OCI-LY7 (cell line): ENCODE measurements around the gene TMEM127. TPM values are rescaled to one million over a fixed set of nuclear protein-coding genes. Genes with fewer than 3 reads are reported as not detected.

Source experiments
- Bru-seq: library from RNA; stranded (reverse); fragments of 400-500 nt; gene quantifications from one replicate; lab custom pipeline; 2021; lab: Mats Ljungman, UMichigan
- BruChase-seq, 2 experiments: library from RNA; stranded (reverse); fragments of 400-500 nt; gene quantifications; one replicate each; lab custom pipeline; 2021; lab: Mats Ljungman, UMichigan
- BruUV-seq: library from RNA; stranded (reverse); fragments of 400-500 nt; replicated peaks from 2 replicates; lab custom pipeline; 2021; lab: Mats Ljungman, UMichigan
- CTCF ChIA-PET: fragments of 300-600 bp; sonication (Branson Sonifier 250); formaldehyde crosslinking; loops from one replicate; lab custom pipeline; 2022; ENCODE audit warnings: antibody characterized with exemption; ENCODE audit not compliant: unreplicated experiment; lab: Charles Lee
- POLR2A ChIA-PET: fragments of 300-600 bp; sonication (Branson Sonifier 250); formaldehyde crosslinking; loops from one replicate; lab custom pipeline; 2022; ENCODE audit warnings: antibody characterized with exemption; lab: Charles Lee
- DNase-seq: peaks from one replicate; pipeline ENCODE4 v3.0.0-alpha.2; 2015; ENCODE audit warnings: low spot score
- H2AFZ ChIP-seq: fragments of 200-600 bp; sonication (generic), shearing (Covaris generic); 2 replicates; pipeline ENCODE4 v1.6.1; 2014; ENCODE audit warnings: mild to moderate bottlenecking, antibody characterized with exemption, low read length, moderate library complexity
- H3K27ac ChIP-seq: fragments of 200-600 bp; sonication (generic); 2 replicates; pipeline ENCODE4 v1.5.1; 2014; ENCODE audit warnings: mixed run types, low read depth, mild to moderate bottlenecking, moderate library complexity, low read length, inconsistent platforms; ENCODE audit not compliant: poor library complexity, severe bottlenecking
- H3K36me3 ChIP-seq: fragments of 200-600 bp; sonication (generic); 2 replicates; pipeline ENCODE4 v1.6.1; 2014; ENCODE audit warnings: mild to moderate bottlenecking, antibody characterized with exemption, low read length, moderate library complexity, mixed read lengths; ENCODE audit not compliant: insufficient read depth
- H3K4me1 ChIP-seq: fragments of 200-600 bp; sonication (generic); 2 replicates; pipeline ENCODE4 v1.5.1; 2014; ENCODE audit warnings: mild to moderate bottlenecking, low read length; ENCODE audit not compliant: insufficient read depth, poor library complexity, severe bottlenecking
- H3K4me2 ChIP-seq: fragments of 200-600 bp; sonication (generic); 2 replicates; pipeline ENCODE4 v1.6.1; 2014; ENCODE audit warnings: mild to moderate bottlenecking, low read length
- H3K4me3 ChIP-seq: fragments of 200-600 bp; sonication (generic); 2 replicates; pipeline ENCODE4 v1.5.1; 2014; ENCODE audit warnings: mild to moderate bottlenecking, low read depth, low read length; ENCODE audit not compliant: poor library complexity, severe bottlenecking
- H3K79me2 ChIP-seq: fragments of 200-600 bp; sonication (generic); 2 replicates; pipeline ENCODE4 v1.6.1; 2016; ENCODE audit warnings: low read depth, mild to moderate bottlenecking, low read length, moderate library complexity, mixed read lengths; ENCODE audit not compliant: insufficient read depth
- H3K9me2 ChIP-seq: fragments of 200-600 bp; sonication (generic); 2 replicates; pipeline ENCODE4 v1.6.1; 2016; ENCODE audit warnings: mild to moderate bottlenecking, low read length, mixed read lengths; ENCODE audit not compliant: insufficient read depth
- H3K9me3 ChIP-seq: fragments of 200-600 bp; sonication (generic); 2 replicates; pipeline ENCODE4 v1.6.1; 2014; ENCODE audit warnings: mild to moderate bottlenecking, mixed run types, low read length, mixed read lengths
- H4K20me1 ChIP-seq: fragments of 200-600 bp; sonication (generic); 2 replicates; pipeline ENCODE4 v1.6.1; 2014; ENCODE audit warnings: mild to moderate bottlenecking, antibody characterized with exemption, low read length, moderate library complexity, mixed read lengths; ENCODE audit not compliant: insufficient read depth
- CTCF ChIP-seq: fragments of 200-600 bp; sonication (generic); conservative IDR thresholded peaks from 2 replicates; pipeline ENCODE4 v1.5.1; 2014; ENCODE audit warnings: mild to moderate bottlenecking, antibody characterized with exemption, low read length, moderate library complexity, mixed read lengths
- EZH2phosphoT487 ChIP-seq: fragments of 200-600 bp; sonication (generic); IDR thresholded peaks from 2 replicates; pipeline ENCODE4 v1.6.1; 2018; ENCODE audit warnings: low read depth, borderline replicate concordance, mild to moderate bottlenecking, mixed run types, antibody characterized with exemption, low read length, moderate library complexity, mixed read lengths
- intact Hi-C: fragments of 100-400 bp; cut with micrococcal nuclease; formaldehyde crosslinking; loops from one replicate; pipeline ENCODE4 v1.10.0; 2022; ENCODE audit not compliant: unreplicated experiment
- long read RNA-seq: library from polyadenylated mRNA; stranded (forward); transcript quantifications from one replicate; pipeline ENCODE4 v2.0.0, GENCODE V29; 2022
- total RNA-seq, 2 experiments: library from RNA; depleted of rRNA in 1 of 2; stranded (reverse); fragments of >200 nt in 1 of 2; shearing (Covaris generic) in 1 of 2; gene quantifications; 2 replicates each; pipeline ENCODE4 v1.2.3, GENCODE V29; 2014 to 2022

The TMEM127 gene
- 12.0 and 12.1 TPM in 2 replicates for total RNA-seq (2014; rRNA removed; shearing (Covaris generic))
- total RNA-seq (2022) = 20.4 and 21.1 TPM in 2 replicates
- percentile 64 among the genes with signal in this experiment for Bru-seq, nascent RNA
- percentile 70 among the genes with signal in this experiment for BruChase-seq, experiment 1, labeled RNA remaining after a 6-hour chase
- BruChase-seq, experiment 2, labeled RNA remaining after a 2-hour chase = percentile 83 among the genes with signal in this experiment
- long read RNA-seq, full-length matches to known transcripts = 38 of 59 reads
- long read RNA-seq, partial matches to known transcripts = 3 of 59 reads
- long read RNA-seq, other reads (novel, unspliced or antisense) = 18 of 59 reads

GRCh38 chr2:96265840-96266679 lies at the start of gene TMEM127, which contains the start of gene CIAO1:
Gene TMEM127 (minus strand): TSS chr2:96265997. CDS start chr2:96265381, 616 bp downstream.
Gene CIAO1 (plus strand): TSS chr2:96266225. CDS start chr2:96266351, 126 bp downstream.
- peak within 1 kb of the TSS; percentile 62 for H3K27ac ChIP-seq
- BruUV-seq = no TSS peak
- H4K20me1 ChIP-seq = peaks cover 13% of the 10 kb centered on the region
- peak within 1 kb of the TSS; percentile 38; the same call in 1 of the 2 replicates for H2AFZ ChIP-seq
- POLR2A ChIA-PET = interaction anchor here (1.0 to 1.2 kb wide), 3 partner anchors 18 to 40 kb away, joined by 3 to 4 read pairs (median 4); no protein-coding TSS in a partner anchor
- H3K9me3 ChIP-seq = no peaks in the 10 kb centered on the region
- intact Hi-C loops = loop anchor here (1.0 to 10.0 kb wide), 7 partner anchors 25 to 239 kb away; partner anchors contain the start of genes ASTL, DUSP2, NEURL3 and SNRNP200
- TF ChIP-seq CTCF (peak; percentile 58), EZH2phosphoT487 (no peak)
- DNase-seq = peak; percentile 98
- CTCF ChIA-PET = no interaction called here
- peak within 1 kb of the TSS; percentile 79 for H3K4me3 ChIP-seq
- H3K4me1 ChIP-seq = peaks cover 23% of the 10 kb centered on the region
- H3K4me2 ChIP-seq = peak within 1 kb of the TSS; percentile 99
- H3K36me3 ChIP-seq = peaks cover 60% of the 10 kb centered on the region
- no peaks in the 10 kb centered on the region for H3K9me2 ChIP-seq
- peaks cover 50% of the 10 kb centered on the region for H3K79me2 ChIP-seq

- no peak overlapping the region for H3K4me3 ChIP-seq
- H3K9me2 ChIP-seq = no peaks in the 10 kb centered on the region
- CTCF ChIA-PET = no interaction called here
- peaks cover 30% of the 10 kb centered on the region for H3K4me1 ChIP-seq
- H3K4me2 ChIP-seq = no peak overlapping the region
- no TSS peak for BruUV-seq
- TF ChIP-seq EZH2phosphoT487 (no peak), CTCF (no peak)
- DNase-seq = no peak
- no peak overlapping the region for H2AFZ ChIP-seq
- H3K9me3 ChIP-seq = no peaks in the 10 kb centered on the region
- H3K36me3 ChIP-seq = no peaks in the 10 kb centered on the region
- POLR2A ChIA-PET = interaction anchor here (1.6 kb wide), 1 partner anchor 26 kb away, joined by 6 read pairs; no protein-coding TSS in a partner anchor
- no peaks in the 10 kb centered on the region for H3K79me2 ChIP-seq
- intact Hi-C loops = no loop called here
- H4K20me1 ChIP-seq = no peaks in the 10 kb centered on the region
- no peak overlapping the region for H3K27ac ChIP-seq
Observed at GRCh38 chr2:96315005-96315399, 49.2 kb upstream of the TMEM127 start.
